C4-2B (cell line): ENCODE measurements around the gene C2CD2L.

Source experiments
- CTCF ChIP-seq: fragments of 450-650 bp; conservative IDR thresholded peaks from 2 replicates; pipeline ENCODE4 v1.5.1; 2017; ENCODE audit warnings: mild to moderate bottlenecking
- ZFX ChIP-seq: fragments of 450-650 bp; IDR thresholded peaks from 2 replicates; pipeline ENCODE4 v1.6.1; 2017

- TF ChIP-seq CTCF (no peak), ZFX (no peak)
Measured at GRCh38 chr11:119118946-119119345, 11.8 kb downstream of the C2CD2L start.
